ENCODE data around the gene CABP1. TPM values are rescaled to one million over a fixed set of nuclear protein-coding genes. Genes with fewer than 3 reads are reported as not detected.

Gene CABP1
- total RNA-seq, 1 experiment from 2014 or later: not detected

- peak overlapping the region; percentile 26; the same call in 1 of the 2 replicates for H3K4me3 ChIP-seq
- no peak overlapping the region for H3K27ac ChIP-seq
- H3K36me3 ChIP-seq: no peaks in the 10 kb centered on the region
- no peak for DNase-seq (ENCODE audit: low read depth in 1 of 2, low spot score in 2 of 2)
- peaks cover 1% of the 10 kb centered on the region; the same call in 1 of the 2 replicates for H3K27me3 ChIP-seq (replicated peaks)
- H3K9me3 ChIP-seq (replicated peaks): no peaks in the 10 kb centered on the region
- peaks cover 15% of the 10 kb centered on the region for H3K4me1 ChIP-seq (replicated peaks)
Measured at GRCh38 chr12:120649442-120650232, 9.2 kb downstream of the CABP1 start.

DNA sequence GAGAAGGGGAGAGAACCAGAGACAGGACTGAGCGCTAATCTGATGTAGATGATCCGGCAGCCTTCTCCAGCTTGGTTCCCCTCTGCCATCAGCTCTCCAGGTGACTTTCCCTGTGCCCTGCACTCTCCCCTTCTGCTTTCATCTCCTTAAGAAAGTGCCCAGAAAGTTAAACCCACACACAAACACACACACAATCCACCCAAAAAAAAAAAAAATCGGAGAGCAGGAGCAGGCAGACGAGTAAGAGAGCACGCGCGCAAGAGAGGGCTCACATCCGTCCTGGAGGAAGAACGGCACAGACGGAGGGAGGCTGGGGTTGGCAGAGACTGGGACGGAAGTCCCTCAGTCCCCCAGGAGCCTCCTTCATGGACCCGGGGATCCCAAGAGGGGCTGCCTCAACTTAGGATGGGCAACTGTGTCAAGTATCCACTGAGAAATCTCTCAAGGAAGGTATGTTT, 9.8 kb downstream of the CABP1 start:
- Histone ChIP-seq H3K27ac (no peak overlapping the region), H3K36me3 (no peaks in the 10 kb centered on the region), H3K4me1 (replicated peaks) (peaks cover 15% of the 10 kb centered on the region), H3K27me3 (replicated peaks) (no peaks in the 10 kb centered on the region; the same call in 1 of the 2 replicates), H3K9me3 (replicated peaks) (no peaks in the 10 kb centered on the region), H3K4me3 (no peak overlapping the region)
- DNase-seq (ENCODE audit: low read depth in 1 of 2, low spot score in 2 of 2): no peak

- Histone ChIP-seq H3K36me3 (no peaks in the 10 kb centered on the region), H3K27ac (no peak overlapping the region), H3K4me1 (replicated peaks) (peaks cover 15% of the 10 kb centered on the region), H3K9me3 (replicated peaks) (no peaks in the 10 kb centered on the region), H3K27me3 (replicated peaks) (no peaks in the 10 kb centered on the region; the same call in 1 of the 2 replicates), H3K4me3 (no peak overlapping the region)
- no peak for DNase-seq (ENCODE audit: low read depth in 1 of 2, low spot score in 2 of 2)
Measured at GRCh38 chr12:120651821-120652220, 11.4 kb downstream of the CABP1 start.

GRCh38 chr12:120652656-120653435, 12.4 kb downstream of the CABP1 start:
- H3K36me3 ChIP-seq: no peaks in the 10 kb centered on the region
- H3K4me3 ChIP-seq: no peak overlapping the region
- H3K4me1 ChIP-seq (replicated peaks): peaks cover 15% of the 10 kb centered on the region
- no peak overlapping the region for H3K27ac ChIP-seq
- no peaks in the 10 kb centered on the region for H3K9me3 ChIP-seq (replicated peaks)
- no peak for DNase-seq (ENCODE audit: low read depth in 1 of 2, low spot score in 2 of 2)
- H3K27me3 ChIP-seq (replicated peaks): no peaks in the 10 kb centered on the region; the same call in 1 of the 2 replicates

GRCh38 chr12:120653611-120654010, 13.2 kb downstream of the CABP1 start:
- H3K27ac ChIP-seq: no peak overlapping the region
- no peaks in the 10 kb centered on the region; the same call in 1 of the 2 replicates for H3K27me3 ChIP-seq (replicated peaks)
- H3K36me3 ChIP-seq: no peaks in the 10 kb centered on the region
- H3K4me3 ChIP-seq: no peak overlapping the region
- DNase-seq (ENCODE audit: low read depth in 1 of 2, low spot score in 2 of 2): no peak
- H3K4me1 ChIP-seq (replicated peaks): peaks cover 15% of the 10 kb centered on the region
- no peaks in the 10 kb centered on the region for H3K9me3 ChIP-seq (replicated peaks)

- no peak for DNase-seq (ENCODE audit: low read depth in 1 of 2, low spot score in 2 of 2)
- Histone ChIP-seq H3K4me1 (replicated peaks) (peaks cover 5% of the 10 kb centered on the region), H3K27me3 (replicated peaks) (no peaks in the 10 kb centered on the region; the same call in 1 of the 2 replicates), H3K9me3 (replicated peaks) (no peaks in the 10 kb centered on the region), H3K4me3 (no peak overlapping the region), H3K36me3 (no peaks in the 10 kb centered on the region), H3K27ac (no peak overlapping the region)
Measured at GRCh38 chr12:120654656-120655055, 14.2 kb downstream of the CABP1 start.

GRCh38 chr12:120656008-120656407, 15.6 kb downstream of the CABP1 start:
- Histone ChIP-seq H3K27me3 (replicated peaks) (no peaks in the 10 kb centered on the region), H3K4me3 (no peak overlapping the region), H3K9me3 (replicated peaks) (no peaks in the 10 kb centered on the region), H3K4me1 (replicated peaks) (no peaks in the 10 kb centered on the region), H3K27ac (no peak overlapping the region), H3K36me3 (no peaks in the 10 kb centered on the region)
- no peak for DNase-seq (ENCODE audit: low read depth in 1 of 2, low spot score in 2 of 2)

DNA sequence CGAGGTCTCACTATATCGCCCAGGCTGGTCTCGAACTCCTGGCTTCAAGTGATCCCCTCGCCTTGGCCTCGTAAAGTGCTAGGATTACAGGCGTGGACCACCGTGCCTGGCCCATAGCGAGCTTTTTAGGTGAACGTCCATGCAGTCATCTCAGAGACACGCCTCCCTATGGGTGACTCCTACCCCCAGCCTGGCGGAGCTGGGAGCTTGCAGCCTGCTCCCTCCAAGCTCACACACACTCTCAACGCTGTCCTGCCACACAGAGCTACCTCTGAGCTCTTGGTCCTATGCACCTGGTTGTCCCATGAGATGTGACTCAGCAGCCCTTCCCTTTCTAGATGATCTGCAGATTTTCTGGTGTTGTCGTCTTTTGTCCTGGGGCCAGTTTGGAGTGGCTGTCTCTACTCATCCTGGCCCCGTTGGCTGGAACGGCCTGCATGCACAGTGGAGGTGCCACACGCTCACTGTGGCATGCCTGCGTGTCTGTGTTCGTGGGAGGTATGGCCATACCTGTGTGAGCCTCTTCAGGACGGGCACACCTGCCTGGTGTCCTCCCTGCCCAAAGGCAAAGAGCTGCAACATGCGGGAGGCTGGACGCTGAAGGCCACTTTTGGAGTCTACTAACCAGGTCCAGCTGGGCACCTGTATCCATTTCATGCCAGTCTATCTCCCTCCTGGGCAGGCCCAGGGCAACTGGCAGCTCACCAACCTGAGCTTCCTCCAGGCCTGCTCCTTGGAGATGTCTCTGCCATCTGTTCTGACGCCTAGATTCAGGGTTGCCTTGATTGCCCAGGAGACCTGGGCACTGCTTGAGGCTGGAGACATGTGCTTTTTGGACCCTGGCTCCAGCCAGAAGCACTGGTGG, 18.1 kb downstream of the CABP1 start:
- Histone ChIP-seq H3K4me3 (no peak overlapping the region), H3K9me3 (replicated peaks) (no peaks in the 10 kb centered on the region), H3K27me3 (replicated peaks) (no peaks in the 10 kb centered on the region), H3K4me1 (replicated peaks) (no peaks in the 10 kb centered on the region), H3K36me3 (no peaks in the 10 kb centered on the region), H3K27ac (no peak overlapping the region)
- no peak for DNase-seq (ENCODE audit: low read depth in 1 of 2, low spot score in 2 of 2)

- H3K27me3 ChIP-seq (replicated peaks): no peaks in the 10 kb centered on the region
- no peaks in the 10 kb centered on the region for H3K9me3 ChIP-seq (replicated peaks)
- DNase-seq (ENCODE audit: low read depth in 1 of 2, low spot score in 2 of 2): no peak
- H3K36me3 ChIP-seq: no peaks in the 10 kb centered on the region
- no peaks in the 10 kb centered on the region for H3K4me1 ChIP-seq (replicated peaks)
- no peak overlapping the region for H3K27ac ChIP-seq
- no peak overlapping the region for H3K4me3 ChIP-seq
Measured at GRCh38 chr12:120659151-120659525, 18.7 kb downstream of the CABP1 start.

- Histone ChIP-seq H3K4me3 (no peak overlapping the region), H3K27ac (no peak overlapping the region), H3K4me1 (replicated peaks) (no peaks in the 10 kb centered on the region), H3K27me3 (replicated peaks) (no peaks in the 10 kb centered on the region), H3K36me3 (no peaks in the 10 kb centered on the region), H3K9me3 (replicated peaks) (no peaks in the 10 kb centered on the region)
- no peak for DNase-seq (ENCODE audit: low read depth in 1 of 2, low spot score in 2 of 2)
Measured at GRCh38 chr12:120661432-120661831, 21.0 kb downstream of the CABP1 start.

DNA sequence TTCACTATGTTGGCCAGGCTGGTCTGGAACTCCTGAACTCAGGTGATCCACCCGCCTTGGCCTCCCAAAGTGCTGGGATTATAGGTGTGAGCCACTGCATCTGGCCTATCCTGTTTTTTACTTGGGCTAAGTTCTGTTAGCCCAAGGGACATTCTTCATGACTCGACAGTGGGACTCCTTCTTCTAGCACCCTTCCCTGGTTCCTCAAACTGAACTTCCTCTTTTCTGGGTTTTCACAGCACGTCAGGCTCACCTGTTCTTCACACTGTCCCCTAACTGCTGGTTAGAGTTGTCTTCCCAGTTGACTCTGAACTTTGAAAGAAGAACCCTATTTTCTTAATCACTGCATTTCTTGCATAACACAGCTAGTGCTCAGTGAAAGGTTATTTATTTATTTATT, 22.5 kb downstream of the CABP1 start:
- H3K27ac ChIP-seq: no peak overlapping the region
- no peaks in the 10 kb centered on the region for H3K9me3 ChIP-seq (replicated peaks)
- no peak for DNase-seq (ENCODE audit: low read depth in 1 of 2, low spot score in 2 of 2)
- H3K4me3 ChIP-seq: no peak overlapping the region
- no peaks in the 10 kb centered on the region for H3K27me3 ChIP-seq (replicated peaks)
- no peaks in the 10 kb centered on the region for H3K4me1 ChIP-seq (replicated peaks)
- H3K36me3 ChIP-seq: no peaks in the 10 kb centered on the region

- Histone ChIP-seq H3K27ac (no peak overlapping the region), H3K27me3 (replicated peaks) (no peaks in the 10 kb centered on the region), H3K4me1 (replicated peaks) (no peaks in the 10 kb centered on the region), H3K4me3 (no peak overlapping the region), H3K36me3 (no peaks in the 10 kb centered on the region), H3K9me3 (replicated peaks) (no peaks in the 10 kb centered on the region)
- DNase-seq (ENCODE audit: low read depth in 1 of 2, low spot score in 2 of 2): no peak
Measured at GRCh38 chr12:120663741-120664140, 23.3 kb downstream of the CABP1 start.

- H3K27ac ChIP-seq: no peak overlapping the region
- DNase-seq (ENCODE audit: low read depth in 1 of 2, low spot score in 2 of 2): no peak
- H3K4me3 ChIP-seq: no peak overlapping the region
Measured at GRCh38 chr12:120666571-120667390, 26.4 kb downstream of the CABP1 start.

More at GRCh38 chr12:120666571-120667390, 26.4 kb downstream of the CABP1 start:
- H3K4me1 ChIP-seq (replicated peaks): no peaks in the 10 kb centered on the region
- no peaks in the 10 kb centered on the region for H3K36me3 ChIP-seq
- H3K27me3 ChIP-seq (replicated peaks): no peaks in the 10 kb centered on the region
- H3K9me3 ChIP-seq (replicated peaks): no peaks in the 10 kb centered on the region

Measured in SJSA1 (cell line).